Superior temporal gyrus (tissue), 1 donor: Measurements from ENCODE around the gene SYCE3.
"Not testable (repeated sequence)": the region's sequence is repeated elsewhere in the genome, so short reads cannot be mapped to it uniquely, and the experiment has no call there.

Experiments
- DNase-seq: peaks from one replicate; pipeline ENCODE4 v3.0.0-alpha.2; 2016; ENCODE audit errors: extremely low spot score

The SYCE3 gene, protein sequence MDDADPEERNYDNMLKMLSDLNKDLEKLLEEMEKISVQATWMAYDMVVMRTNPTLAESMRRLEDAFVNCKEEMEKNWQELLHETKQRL

DNA sequence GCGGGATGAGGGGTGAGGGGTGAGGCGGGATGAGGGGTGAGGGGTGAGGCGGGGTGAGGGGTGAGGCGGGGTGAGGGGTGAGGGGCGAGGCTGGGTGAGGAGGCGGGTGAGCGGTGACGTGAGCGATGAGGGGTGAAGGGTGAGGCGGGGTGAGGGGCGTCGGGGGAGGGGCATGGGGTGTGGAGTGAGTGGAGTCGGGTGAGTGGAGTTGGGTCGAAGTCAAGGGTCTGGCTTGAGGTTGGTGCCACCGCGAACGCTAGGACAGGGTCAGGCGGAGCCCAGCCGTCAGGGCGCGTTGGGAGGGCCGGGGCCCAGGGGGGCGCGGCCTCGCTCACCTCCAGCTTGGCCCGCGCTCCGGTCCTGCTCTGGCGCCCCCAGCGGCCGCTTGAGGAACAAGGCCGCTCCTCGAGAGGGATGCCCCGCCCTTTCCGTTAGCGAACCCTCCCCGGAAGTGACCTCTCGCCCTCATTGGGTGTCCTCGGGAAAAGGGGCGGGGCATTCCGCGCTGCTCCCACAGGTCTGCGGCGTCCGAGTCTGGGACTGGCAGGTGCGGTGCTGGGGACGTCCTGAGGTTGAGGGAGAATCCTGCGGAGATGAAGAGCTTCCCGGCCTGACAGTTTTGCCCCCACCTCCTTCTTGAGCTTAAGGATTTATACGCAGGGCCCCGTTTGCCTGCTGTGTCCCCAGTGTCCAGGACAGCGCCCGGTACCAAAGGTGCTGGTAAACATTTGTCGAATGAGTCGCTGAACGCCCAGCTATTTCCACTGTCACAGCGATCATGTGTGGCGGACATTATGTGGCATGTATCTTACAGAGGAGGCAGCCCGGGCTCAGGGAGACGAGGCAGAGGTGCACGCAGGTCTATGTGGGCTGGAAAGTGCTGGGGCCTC lies at the start of gene SYCE3:
SYCE3 (minus strand) TSS at position 397 of the 890 bp plus-strand sequence. CDS start 6,514 bp downstream, outside the sequence.
- peak; percentile 97 for DNase-seq

DNA sequence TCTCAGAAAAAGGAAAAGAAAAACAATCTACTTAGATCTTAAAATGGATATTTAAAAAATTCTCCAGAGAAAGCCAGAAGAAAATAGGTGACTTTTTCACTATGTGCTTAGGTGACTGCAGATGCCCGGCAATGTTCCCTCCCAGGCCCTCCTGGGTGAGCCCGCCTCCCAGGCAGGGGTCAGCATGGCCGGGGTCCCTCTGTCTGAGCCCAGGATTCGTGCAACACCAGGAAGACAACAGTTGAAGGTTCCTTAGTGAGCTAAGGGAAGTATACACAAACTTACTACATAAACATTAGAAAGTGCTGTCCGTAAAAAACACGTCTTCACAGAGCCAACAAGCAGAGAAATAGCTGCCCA lies 49.4 kb upstream of the SYCE3 start:
- DNase-seq = no peak

DNA sequence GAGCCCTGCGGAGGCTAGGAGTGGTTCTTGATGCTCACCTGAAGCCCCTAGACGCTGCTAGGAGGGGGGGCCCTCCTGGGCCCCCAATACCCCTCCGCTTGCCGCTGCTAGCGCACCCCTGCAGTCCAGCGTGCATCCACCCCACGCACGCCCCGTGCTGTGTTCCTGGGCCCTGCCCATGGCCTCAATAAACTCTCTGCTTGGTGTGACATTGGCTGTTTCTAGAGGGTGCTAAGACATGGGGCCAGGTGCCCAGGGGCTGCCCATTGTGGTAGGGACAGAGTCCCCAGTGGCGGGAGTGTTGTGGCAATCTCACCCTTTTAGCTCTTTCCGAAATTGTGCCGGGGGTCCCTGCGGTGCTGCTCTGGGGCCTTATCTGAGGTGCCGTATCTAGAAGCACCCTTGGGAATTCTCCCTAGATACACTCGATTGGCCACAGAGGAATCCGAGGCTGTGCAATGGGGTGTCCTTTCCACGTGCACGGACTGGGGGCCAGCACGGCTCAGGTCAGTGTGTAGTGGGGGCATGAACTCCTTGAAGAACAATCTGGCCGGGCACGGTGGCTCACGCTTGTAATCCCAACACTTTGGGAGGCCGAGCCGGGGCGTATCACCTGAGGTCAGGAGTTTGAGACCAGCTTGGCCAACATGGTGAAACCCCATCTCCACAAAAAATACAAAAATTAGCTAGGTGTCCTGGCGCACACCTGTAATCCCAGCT lies 48.8 kb upstream of the SYCE3 start:
- no peak for DNase-seq

DNA sequence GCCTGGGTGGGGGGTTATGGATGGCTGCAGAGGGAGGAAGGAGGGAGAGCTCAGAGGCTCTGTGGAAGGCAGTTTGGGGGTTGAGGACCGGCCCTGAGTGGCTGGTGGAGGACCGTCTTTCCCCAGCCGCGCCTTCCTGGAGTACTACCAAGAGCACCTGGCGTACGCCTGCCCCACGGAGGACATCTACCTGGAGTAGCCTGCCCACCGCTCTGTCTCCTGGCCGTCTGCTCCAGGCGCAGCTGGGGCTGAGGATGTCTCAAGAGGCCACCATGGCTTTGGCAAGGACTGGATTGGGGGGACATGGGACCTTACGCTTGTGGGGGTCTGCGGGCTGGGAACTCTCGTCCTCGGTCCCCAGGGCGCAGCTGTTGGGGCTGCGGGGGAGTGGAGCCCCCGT lies 47.9 kb upstream of the SYCE3 start:
- DNase-seq = no peak

DNA sequence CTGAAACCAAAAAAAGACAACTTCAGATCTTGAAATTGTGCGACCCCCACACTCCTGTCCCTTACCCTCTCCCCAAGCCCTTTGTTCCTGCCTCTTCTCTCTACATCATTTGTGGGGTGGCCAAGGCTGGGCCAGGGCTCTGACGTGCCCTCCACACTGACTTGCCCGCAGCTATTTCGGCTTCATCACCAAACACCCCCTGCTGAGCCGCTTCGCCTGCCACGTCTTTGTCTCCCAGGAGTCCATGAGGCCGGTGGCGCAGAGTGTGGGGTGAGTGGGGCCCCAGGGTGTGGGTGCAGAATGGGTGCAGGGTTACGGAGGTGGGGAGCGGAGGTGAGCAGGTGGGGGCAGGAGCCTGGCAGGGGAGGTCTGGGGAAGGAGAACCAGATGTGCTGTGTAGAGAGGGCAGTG lies 47.3 kb upstream of the SYCE3 start:
- DNase-seq = no peak

DNA sequence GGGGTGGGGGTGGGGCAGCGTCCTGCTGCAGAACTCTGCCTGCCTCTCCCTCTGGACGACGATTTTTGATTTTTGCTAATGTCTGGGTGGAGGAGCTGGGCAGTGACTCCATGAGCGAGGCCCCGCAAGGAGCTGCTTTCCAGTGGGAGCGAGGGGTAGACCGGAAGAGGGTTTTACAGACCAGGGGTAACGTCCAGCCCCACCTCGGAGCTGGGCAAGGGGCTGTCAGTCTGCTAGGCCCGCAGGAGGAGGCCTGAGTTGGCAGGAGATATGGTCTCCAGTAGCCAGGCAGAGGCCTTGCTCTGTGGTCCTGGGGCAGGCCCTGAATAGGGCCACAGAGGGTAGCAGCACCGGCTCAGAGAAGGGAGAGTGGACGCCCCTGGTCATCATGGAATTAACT lies 46.9 kb upstream of the SYCE3 start:
- DNase-seq = no peak

DNA sequence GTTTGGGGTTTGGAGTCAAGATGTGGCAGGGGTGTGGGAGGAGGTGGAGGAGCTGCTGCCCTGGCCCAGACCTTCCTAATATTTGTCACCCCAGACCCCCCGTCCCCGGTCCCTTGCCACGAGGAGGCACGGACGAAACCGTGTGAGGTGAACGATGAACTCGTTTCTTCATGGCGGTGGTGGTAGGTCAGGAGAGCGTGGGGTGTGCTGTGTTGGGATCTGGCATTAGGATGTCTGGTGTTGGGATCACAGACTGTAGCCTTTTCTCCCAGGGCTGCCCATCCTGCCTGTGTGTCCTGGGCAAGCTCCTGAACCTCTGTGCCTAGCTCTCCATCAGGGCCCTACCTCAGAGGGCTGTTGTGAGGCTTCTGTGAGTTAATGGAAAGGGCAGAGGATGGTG lies 46.3 kb upstream of the SYCE3 start:
- no peak for DNase-seq

DNA sequence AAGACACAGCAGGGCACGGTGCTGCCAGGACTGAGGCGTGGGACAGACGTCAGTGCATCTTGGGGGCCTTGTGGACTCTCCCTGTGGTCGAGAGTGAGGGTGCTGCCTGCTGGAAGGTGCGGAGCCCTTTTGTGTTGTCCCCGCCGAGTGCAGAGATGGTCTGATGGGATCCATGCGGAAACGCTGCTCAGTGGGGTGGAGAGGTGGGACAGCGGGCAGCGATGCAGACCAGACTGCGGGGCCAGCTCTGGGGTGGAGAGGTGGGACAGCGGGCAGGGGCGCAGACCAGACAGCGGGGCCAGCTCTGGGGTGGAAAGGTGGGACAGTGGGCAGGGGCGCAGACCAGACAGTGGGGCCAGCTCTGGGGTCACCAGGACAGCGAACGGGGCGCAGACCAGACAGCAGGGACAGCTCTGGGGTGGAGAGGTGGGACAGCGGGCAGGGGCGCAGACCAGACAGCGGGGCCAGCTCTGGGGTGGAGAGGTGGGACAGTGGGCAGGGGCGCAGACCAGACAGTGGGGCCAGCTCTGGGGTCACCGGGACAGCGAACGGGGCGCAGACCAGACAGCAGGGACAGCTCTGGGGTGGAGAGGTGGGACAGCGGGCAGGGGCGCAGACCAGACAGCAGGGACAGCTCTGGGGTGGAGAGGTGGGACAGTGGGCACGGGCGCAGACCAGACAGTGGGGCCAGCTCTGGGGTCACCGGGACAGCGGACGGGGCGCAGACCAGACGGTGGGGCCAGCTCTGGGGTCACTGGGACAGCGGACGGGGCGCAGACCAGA lies 45.5 kb upstream of the SYCE3 start:
- not testable (repeated sequence) for DNase-seq

- DNase-seq = no peak
These were observed 44.9 kb upstream of the SYCE3 start for GRCh38 chr22:50607659-50608020.

DNA sequence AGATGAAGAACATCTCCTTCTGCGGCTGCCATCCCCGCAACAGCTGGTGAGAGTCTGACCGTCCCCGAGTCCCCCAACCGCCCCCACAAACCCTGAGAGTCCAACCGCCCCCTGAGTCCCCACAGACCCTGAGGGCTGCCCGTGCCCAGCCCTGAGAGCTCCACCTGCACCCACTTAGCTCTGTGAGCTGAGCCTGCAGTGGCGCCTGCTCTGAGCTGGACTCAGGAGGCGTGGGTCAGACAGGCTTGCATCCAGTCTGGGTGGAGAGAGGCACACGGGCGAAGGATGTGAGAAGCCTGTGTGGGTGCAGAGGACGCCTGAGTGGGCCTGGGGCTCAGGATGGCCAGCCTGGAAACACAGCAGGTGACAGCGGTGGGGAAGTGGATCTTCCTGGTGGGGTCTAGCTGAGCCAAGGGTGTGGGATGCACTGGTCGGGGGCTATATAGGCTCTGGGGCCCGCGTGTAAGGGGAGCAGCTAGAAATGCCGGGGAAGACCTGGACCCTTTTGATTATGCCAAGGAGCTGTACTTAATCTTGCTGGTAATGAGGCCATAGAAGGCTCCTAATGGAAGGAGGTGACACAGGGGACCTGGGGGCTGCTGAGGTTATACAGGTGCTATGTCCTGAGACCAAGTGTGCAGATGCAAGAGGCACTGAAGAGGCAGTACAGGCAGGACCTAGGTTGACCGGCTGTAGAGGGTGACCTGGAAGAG lies 44.4 kb upstream of the SYCE3 start:
- no peak for DNase-seq

DNA sequence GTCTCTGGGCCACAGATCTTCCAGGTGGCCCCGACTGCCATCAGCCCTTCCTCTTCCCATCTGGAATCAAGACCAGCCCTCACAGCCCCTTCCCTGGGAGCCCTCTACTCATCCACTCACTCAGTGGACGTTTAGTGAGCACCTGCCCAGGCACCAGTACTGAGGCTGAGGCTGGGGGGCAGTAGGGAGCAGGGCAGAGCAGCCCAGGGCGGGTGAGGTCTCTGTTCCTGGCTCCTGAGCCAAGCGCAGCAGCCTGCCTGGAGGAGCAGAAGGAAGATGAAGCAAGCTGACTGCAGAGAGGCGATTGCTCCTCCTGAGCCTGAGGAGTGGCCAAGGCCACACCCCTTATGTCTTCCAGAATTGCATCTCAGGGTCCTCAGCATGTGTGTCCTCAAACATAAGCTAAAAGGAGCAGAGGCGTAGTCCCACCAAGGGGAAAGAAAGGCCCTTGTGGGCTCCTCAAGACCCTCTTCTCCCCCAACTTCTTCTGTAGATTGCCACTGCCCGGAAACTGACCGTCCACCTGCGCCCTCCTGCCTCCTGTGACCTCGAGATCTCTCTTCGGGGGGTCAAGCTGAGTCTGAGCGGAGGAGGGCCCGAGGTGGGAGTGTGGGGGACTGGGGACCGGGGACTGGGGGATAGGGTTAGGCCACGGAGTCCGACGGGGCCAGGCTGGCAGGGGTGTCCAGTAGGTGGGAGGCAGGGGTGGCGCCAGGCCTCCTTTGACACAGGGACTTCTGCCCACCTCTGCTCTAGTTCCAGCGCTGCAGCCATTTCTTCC lies 43.6 kb upstream of the SYCE3 start:
- no peak for DNase-seq

DNA sequence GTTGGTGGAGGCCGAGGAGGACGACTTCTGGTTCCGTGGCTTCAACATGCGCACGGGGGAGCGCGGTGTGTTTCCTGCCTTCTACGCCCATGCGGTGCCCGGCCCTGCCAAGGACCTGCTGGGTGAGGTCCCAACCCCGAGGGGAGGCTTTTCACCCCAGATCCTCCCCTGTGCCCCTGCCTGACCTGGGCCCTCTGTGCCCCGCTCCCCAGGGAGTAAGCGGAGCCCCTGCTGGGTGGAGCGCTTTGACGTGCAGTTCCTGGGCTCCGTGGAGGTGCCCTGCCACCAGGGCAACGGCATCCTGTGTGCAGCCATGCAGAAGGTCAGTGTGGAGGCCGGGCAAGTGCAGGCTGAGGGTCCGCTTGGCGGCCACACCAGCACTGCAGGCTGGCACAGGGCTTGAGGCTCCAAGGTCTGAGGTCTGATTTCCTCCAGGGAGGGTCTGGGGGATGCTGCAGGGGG lies 42.9 kb upstream of the SYCE3 start:
- DNase-seq = no peak

GRCh38 chr22:50605002-50605612 lies 42.4 kb upstream of the SYCE3 start:
- DNase-seq = no peak

DNA sequence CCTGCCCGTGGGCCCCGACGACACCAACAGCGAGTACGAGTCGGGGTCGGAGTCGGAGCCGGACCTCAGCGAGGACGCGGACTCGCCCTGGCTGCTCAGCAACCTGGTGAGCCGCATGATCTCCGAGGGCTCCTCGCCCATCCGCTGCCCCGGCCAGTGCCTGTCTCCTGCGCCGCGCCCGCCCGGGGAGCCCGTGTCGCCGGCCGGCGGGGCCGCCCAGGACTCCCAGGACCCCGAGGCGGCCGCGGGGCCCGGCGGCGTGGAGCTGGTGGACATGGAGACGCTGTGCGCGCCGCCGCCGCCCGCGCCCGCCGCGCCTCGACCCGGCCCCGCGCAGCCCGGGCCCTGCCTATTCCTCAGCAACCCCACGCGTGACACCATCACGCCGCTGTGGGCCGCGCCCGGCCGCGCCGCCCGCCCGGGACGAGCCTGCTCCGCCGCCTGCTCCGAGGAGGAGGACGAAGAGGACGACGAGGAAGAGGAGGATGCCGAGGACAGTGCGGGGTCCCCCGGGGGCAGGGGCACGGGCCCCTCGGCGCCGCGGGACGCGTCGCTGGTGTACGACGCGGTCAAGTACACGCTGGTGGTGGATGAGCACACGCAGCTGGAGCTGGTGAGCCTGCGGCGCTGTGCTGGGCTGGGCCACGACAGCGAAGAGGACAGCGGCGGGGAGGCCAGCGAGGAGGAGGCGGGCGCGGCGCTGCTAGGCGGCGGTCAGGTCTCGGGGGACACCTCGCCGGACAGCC lies 41.7 kb upstream of the SYCE3 start:
- DNase-seq = no peak

DNA sequence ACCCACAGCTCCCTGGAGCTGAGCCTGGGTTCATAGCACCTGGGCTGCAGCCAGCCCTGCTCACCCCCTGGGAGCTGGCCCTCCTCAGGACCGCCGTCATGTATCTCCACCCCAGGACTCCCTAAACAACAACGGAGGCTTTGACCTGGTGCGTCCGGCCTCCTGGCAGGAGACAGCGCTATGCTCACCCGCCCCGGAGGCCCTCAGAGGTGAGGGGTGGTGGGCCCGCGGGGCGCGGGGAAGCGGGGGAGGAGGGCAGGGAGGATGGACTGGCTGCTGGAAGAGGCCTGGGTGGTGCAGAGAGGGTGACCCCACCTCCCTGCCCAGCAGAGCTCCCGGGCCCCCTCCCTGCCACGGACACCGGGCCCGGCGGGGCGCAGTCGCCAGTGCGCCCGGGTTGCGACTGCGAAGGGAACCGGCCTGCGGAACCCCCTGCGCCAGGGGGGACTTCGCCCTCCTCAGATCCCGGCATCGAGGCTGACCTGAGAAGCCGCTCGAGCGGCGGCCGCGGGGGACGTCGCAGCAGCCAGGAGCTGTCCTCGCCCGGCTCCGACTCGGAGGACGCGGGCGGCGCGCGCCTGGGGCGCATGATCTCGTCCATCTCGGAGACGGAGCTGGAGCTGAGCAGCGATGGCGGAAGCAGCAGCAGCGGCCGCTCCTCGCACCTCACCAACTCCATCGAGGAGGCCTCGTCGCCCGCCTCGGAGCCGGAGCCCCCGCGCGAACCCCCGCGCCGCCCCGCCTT lies 41.0 kb upstream of the SYCE3 start:
- no peak for DNase-seq

- no peak for DNase-seq
These were observed 39.6 kb upstream of the SYCE3 start for GRCh38 chr22:50602338-50602700.

DNA sequence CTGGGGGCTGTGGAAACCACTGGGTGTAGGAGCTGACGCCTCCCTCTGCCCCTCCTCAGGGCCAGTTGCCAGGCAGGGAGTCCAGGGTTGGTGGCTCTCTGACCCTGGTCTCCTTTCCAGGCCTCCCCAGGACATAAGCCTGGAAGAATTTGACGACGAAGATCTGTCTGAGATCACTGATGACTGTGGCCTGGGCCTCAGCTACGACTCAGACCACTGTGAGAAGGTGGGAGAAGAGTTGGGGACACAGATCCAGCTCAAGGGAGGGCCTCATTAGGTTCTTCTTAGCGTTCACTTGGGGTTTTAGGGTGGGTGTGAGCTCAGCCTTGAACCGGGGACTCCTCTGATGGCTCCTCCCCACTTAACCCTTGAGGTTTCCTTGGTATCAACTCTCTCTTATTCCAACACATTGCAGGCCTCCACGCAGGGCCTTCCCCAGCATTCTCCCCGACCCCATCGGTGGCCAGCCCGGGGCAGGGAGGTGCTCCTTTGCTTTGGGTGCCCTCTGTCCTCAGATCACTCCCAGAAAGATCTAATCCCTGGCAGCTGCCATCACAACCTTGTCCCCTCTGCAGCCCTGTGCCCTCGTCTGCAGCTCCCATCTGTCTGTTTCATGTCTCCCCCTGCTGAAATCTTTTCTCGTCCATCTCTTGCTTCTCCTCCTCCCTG lies 39.1 kb upstream of the SYCE3 start:
- no peak for DNase-seq

DNA sequence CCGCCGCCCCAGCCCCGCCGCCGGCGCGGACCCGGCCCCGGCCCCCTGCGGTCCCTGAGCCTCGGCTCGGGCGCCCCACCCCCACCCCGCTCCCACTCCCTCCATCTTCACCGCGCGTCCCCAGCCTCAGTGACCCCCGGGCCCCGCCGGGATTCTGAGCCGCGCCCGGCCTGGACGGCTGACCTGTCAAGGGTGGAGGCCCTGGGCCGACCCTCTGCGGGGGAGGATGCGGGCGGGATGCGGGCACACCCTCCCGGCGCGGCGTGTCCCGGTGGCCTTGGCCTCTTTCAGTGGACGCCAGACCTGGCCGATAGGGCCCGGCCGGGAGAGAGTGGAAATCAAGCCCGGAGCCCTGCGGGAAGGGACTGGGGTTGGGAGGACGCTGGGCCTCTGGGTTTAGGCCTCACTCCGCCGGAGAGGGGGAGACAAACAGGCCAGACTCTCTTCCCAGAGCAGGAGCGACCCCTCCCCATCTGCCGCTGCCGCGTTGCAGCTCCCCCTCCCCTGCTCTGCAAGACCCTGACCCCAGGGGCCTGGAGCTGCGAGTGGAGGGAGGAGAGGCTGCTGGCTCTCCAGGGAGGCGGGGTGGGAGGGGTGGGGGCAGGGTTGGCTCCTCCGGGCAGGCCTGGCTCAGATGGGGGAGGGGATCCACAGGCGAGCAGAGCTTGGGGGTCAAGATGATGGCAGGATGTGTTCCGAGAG lies 38.4 kb upstream of the SYCE3 start:
- no peak for DNase-seq
